Stimulated activated CD4-positive, alpha-beta T cell treated with anti-CD3 and anti-CD28 coated beads, Interleukin-12 subunit alpha, Interleukin-12 subunit beta, amount 100 ng/mL, for 48 hours (primary cell): ENCODE results near the gene PLPPR3.

Experiments used
- DNase-seq, 3 donors: peaks; one replicate each; pipeline ENCODE4 v3.0.0-alpha.2; 2020; ENCODE audit warnings: low read depth in 2 of 3, low spot score in 1 of 3

Gene PLPPR3

DNA sequence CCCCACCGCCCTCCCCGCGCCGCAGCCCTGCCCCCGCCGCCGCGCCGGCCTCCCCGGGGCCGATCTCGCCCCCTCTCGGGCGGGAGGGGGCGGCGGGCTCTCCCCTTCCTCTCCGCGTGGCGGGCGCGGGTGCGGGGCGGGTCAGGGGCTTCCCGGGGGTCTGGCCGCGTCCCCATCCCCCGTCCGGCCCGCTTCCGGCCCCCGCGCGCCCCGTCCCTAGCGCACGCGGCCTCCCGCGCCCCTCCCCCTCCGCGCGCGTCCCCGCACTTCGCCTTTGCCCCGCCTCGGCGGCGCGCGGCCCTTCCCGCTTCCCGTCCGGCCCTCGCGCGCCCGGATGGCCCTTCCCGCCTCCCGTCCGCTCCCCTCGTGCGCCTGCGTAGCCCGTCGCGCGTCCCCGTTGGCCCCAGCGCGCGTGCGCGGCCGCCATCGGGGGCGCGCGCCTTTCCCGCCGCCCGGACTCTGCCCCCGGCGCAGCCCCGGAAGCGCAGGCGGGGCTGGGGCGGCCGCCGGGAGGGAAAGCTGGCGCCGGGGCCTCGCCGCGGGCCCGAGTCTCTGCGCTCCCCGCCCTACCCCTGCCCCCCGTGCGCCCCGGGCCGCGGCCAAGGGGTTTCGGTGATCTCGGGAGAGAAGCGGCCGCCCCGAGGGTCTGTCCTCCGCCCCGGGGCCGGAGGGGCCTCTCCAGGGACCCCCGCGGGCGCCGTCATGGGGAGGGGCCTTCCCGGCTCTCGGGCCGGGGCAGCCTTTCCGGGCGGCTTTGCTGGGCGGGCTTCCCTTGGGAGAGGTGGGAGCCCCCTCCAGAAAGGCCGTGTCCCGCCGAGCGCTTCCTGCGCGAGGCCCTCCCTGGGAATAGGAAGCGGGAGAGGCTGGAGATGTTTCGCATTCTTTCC, 24.0 kb downstream of the PLPPR3 start:
- peak; percentile 72 to 90 (median 84) for DNase-seq

DNA sequence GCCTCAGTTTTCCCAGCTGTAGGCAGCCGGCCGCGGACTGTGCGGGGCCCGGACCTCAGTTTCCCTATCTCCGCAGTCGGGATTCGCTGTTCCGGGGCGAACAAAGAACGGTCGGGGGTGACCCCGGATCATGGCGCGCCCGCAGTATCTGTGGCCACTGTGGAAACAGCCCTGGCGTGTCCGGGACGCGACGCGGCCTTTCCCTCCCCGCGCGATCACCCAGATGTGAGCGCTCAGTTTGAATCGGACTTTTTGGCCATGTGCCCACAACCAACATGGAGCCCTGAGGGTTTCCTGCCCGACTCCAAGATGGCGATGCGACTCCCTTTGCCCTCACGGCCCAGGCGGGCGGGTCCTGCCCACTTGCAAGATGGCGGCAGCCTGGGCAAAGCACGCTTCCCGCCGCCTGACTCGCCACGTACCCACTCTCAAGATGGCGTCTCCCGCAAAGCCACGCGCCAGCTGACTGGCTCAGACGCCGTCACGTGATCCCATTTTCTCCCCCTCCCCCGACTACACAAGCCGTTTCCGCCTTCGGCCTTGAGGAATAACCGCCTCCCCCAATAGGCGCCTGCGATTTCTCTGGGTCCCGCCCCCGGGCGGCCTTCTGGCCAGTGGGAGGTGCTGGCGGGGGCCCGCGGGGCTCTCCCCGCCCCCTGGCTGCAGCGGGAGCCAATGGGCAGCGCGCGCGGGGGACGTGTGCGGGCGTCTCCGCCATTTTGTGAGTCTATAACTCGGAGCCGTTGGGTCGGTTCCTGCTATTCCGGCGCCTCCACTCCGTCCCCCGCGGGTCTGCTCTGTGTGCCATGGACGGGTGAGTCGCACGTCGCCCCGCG, 24.8 kb downstream of the PLPPR3 start, which contains the start of gene PTBP1:
PTBP1 (plus strand) TSS at position 761 of the 836 bp plus-strand sequence; CDS start at position 807, 46 bp downstream.
- DNase-seq, result peak; percentile 98 to 100 (median 99)

- DNase-seq, result no peak
Measured at GRCh38 chr19:795691-796581, 25.8 kb downstream of the PLPPR3 start.

GRCh38 chr19:795073-795611, 26.6 kb downstream of the PLPPR3 start:
- no peak for DNase-seq

- no peak for DNase-seq
Measured at GRCh38 chr19:793806-794205, 27.9 kb downstream of the PLPPR3 start.

- DNase-seq, result no peak
Measured at GRCh38 chr19:792306-792885, 29.4 kb downstream of the PLPPR3 start.

- DNase-seq, result no peak
Measured at GRCh38 chr19:791567-792305, 30.0 kb downstream of the PLPPR3 start.

GRCh38 chr19:791007-791566, 30.7 kb downstream of the PLPPR3 start:
- no peak for DNase-seq

- no peak for DNase-seq
Measured at GRCh38 chr19:789701-790060, 32.1 kb downstream of the PLPPR3 start.

DNA sequence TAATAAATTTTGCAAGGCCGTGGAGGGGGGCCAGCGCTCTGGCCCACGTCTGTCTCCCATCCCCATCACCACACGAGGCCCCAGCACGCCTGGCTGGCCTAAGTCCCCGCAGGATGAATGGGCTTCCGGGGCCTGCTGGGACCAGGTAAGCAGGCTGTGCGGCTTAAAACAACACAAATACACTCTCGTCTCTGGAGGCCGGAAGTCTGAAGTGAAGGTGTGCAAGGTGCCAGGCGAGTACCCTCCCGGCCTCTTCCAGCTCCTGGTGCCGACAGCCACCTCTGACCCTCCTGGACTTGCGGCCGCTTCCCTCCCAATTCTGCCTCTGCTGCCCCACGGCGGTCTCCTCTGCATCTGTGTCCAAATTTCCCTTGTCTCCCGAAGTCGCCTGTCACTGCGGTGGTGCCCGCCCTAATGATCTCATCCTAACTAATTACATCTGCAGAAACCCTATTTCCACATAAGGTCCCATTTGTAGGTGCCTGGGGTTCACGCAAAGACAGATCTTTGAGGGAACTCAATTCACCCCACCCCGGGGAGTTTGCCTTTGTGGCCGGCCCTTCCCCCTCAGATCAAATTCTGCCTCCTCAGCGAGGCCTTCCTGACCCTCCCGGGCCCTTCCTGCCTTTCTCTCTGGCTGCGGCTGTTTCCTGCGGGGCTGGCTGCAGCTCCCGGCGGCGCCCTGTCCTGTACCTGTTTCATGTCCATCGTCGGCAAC, 32.6 kb downstream of the PLPPR3 start:
- DNase-seq, result no peak

DNA sequence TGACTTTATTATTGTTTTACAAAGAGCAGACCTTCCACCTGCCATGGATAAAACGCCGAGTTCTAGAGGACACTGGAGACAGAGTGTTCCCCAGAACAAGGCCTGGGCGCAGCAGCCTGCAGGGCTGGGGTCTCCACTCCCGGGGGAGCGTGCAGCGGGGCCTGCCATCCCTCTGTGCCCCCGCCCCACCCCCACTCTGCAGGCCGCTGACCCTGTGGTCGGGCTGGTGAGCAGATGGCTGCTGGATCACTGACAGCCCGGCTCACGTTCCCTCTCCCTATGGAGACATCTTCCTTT, 33.1 kb downstream of the PLPPR3 start:
- no peak for DNase-seq

GRCh38 chr19:787536-787935, 34.2 kb downstream of the PLPPR3 start:
- no peak for DNase-seq

DNA sequence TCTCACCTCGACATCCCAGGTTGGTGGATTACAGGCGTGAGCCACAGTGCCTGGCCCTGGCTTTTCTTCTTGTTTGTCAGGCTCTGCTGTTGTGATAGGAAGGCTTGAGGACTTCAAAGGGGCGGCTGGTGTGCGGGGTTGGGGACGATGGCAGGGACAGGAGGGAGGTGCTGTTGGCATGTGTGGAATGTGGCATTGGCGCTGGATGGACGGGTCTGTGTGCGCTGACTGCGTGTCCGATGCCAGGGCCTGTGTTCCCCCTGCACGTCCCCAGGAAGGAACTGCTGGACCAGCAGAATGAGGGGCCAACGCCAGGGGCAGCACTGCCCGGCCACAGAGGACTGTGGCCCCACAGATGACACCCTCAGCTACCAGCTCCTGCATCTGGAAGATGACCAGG, 37.2 kb downstream of the PLPPR3 start:
- no peak for DNase-seq

GRCh38 chr19:782878-783668, 38.7 kb downstream of the PLPPR3 start:
- no peak for DNase-seq

GRCh38 chr19:782185-782877, 39.4 kb downstream of the PLPPR3 start:
- no peak for DNase-seq

DNA sequence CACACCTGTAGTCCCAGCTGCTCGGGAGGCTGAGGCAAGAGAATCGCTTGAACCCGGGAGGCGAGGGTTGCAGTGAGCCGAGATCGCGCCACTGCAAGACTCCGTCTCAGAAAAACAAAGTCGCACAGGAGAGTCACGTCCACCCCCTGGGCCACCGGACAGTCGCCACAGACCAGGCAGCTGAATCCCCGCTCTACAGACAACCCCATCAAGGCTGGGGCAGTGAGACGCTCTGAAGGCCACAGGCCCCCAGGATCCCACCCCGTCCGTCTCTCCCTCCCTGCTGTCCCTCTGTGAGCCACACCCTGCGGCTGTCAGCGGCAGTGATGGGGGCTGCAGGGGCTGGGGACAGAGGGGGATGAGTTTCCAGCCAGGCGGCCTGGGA, 40.0 kb downstream of the PLPPR3 start:
- no peak for DNase-seq

- DNase-seq, result no peak
Measured at GRCh38 chr19:780935-781334, 40.8 kb downstream of the PLPPR3 start.
